ENCODE data around the gene PPP2R3B. TPM values are rescaled to one million over a fixed set of nuclear protein-coding genes. Genes with fewer than 3 reads are reported as not detected.

The PPP2R3B gene
- total RNA-seq, 4 donors from 2014 or later, result 7.8 to 27.9 (median 11.6) TPM

DNA sequence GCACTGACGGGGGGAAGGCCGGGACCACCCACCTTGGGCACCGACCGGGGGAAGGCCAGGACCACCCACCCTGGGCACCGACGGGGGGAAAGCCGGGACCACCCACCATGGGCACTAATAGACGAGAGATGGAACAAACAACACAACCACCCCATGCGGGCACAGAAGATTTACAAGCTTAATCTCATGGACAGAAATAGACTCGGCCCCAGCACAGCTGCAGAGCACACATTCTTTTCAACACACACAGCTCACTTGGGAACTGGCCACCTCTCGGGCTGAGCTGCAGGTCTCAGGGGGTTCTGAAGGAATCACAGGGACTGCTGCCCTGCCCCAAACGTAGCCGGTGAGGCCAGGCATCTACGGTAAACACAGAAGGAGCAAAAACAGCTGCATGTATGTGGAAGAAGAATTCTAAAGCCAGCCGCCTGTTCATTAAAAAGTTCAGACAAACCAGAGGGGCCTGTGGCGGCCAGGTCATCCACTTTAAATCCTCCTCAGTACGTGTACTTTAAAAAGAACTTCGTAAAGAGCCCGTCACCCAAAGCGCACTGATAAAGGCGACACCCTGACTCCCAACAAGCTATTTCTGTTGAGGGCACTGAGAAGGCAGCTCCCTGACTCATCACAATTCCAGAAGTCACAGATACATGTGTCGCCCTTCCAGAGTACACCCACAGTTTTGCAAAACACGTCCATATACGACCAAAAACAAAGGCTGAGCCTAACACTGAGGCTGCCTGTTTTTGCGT lies 17.7 kb downstream of the PPP2R3B start:
- in situ Hi-C loops (cut with MboI; ENCODE audit: low pct_ligation_motif_present in 1 of 4, low pct_unique_long_range_greater_than_20kb in 1 of 4, low sequenced_read_pairs in 3 of 4), result no loop called here
- Histone ChIP-seq H3K4me3 (no peak overlapping the region), H3K9me3 (no peaks in the 10 kb centered on the region), H3K4me1 (peaks cover 0 to 11% (median 7%) of the 10 kb centered on the region in 4 donors), H3K27ac (no peak overlapping the region), H3K27me3 (peaks cover 26% of the 10 kb centered on the region), H3K36me3 (no peaks in the 10 kb centered on the region)
- DNase-seq, result no peak
- intact Hi-C loops (cut with DNase I; ENCODE audit: low total_unique reads), result no loop called here
- 60 to 63% methylated on average over 7 to 21 of the region's 25 CpGs for WGBS, 2 donors (ENCODE audit: low coverage in 1 of 2)
- TF ChIP-seq EP300 (IDR thresholded peaks at IDR 0.05; ENCODE audit: low read depth) (no peak), POLR2A (IDR thresholded peaks at IDR 0.05) (no peak), POLR2AphosphoS5 (IDR thresholded peaks at IDR 0.05) (no peak)
- TF ChIP-seq, protein P1, sequence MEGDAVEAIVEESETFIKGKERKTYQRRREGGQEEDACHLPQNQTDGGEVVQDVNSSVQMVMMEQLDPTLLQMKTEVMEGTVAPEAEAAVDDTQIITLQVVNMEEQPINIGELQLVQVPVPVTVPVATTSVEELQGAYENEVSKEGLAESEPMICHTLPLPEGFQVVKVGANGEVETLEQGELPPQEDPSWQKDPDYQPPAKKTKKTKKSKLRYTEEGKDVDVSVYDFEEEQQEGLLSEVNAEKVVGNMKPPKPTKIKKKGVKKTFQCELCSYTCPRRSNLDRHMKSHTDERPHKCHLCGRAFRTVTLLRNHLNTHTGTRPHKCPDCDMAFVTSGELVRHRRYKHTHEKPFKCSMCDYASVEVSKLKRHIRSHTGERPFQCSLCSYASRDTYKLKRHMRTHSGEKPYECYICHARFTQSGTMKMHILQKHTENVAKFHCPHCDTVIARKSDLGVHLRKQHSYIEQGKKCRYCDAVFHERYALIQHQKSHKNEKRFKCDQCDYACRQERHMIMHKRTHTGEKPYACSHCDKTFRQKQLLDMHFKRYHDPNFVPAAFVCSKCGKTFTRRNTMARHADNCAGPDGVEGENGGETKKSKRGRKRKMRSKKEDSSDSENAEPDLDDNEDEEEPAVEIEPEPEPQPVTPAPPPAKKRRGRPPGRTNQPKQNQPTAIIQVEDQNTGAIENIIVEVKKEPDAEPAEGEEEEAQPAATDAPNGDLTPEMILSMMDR (IDR thresholded peaks at IDR 0.05), result no peak

DNA sequence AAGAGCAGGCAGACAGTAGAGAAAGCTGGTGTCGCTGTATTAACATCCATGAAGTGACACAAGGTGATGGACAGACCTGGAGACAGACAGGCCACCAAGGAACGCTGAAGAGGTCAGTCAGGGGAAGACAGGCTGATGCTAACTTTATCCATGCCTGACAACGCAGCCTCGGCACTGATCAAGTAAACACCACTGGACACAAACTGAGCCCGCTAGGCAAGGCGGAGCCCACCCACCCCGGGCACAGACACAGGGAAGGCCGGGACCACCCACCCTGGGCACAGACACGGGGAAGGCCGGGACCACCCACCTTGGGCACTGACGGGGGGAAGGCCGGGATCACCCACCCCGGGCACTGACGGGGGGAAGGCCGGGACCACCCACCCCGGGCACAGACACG lies 18.8 kb downstream of the PPP2R3B start:
- H3K27me3 ChIP-seq, result peaks cover 16% of the 10 kb centered on the region
- intact Hi-C loops (cut with DNase I; ENCODE audit: low total_unique reads), result no loop called here
- in situ Hi-C loops (cut with MboI; ENCODE audit: low pct_ligation_motif_present in 1 of 4, low pct_unique_long_range_greater_than_20kb in 1 of 4, low sequenced_read_pairs in 3 of 4), result no loop called here

DNA sequence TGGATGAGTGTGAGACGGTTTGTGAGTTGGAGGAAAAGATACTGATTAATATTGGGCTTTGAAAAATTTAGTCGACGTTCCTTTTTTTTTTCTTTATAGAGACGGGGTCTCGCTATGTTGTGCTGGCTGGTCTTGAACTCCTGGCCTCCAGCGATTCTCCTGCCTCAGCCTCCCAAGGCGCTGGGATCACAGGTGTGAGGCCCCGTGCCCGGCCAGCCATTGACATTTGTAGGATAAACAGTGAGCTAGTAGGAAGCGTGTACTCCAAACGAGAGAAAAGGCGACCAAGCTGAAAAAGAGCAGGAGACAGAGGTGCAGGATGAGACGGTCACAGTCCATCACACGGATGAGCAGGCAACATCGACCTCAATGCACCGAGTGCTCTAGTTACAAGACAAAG lies 19.4 kb downstream of the PPP2R3B start:
- Histone ChIP-seq H3K27me3 (peaks cover 11% of the 10 kb centered on the region), H3K4me3 (no peak overlapping the region), H3K4me1 (no peaks in the 10 kb centered on the region), H3K36me3 (no peaks in the 10 kb centered on the region), H3K27ac (no peak overlapping the region), H3K9me3 (no peaks in the 10 kb centered on the region)
- WGBS, 2 donors (ENCODE audit: low coverage in 1 of 2), result 93 to 96% methylated on average over 15 to 16 of the region's 16 CpGs
- intact Hi-C loops (cut with DNase I; ENCODE audit: low total_unique reads) (no loop called here), in situ Hi-C loops (cut with MboI; ENCODE audit: low pct_ligation_motif_present in 1 of 4, low pct_unique_long_range_greater_than_20kb in 1 of 4, low sequenced_read_pairs in 3 of 4) (no loop called here)
- TF ChIP-seq, protein P1 (IDR thresholded peaks at IDR 0.05), result no peak
- TF ChIP-seq POLR2AphosphoS5 (IDR thresholded peaks at IDR 0.05) (no peak), POLR2A (IDR thresholded peaks at IDR 0.05) (no peak), EP300 (IDR thresholded peaks at IDR 0.05; ENCODE audit: low read depth) (no peak)
- no peak for DNase-seq

More for the DNA sequence above, 18.8 kb downstream of the PPP2R3B start:
- Histone ChIP-seq H3K4me3 (no peak overlapping the region), H3K4me1 (peaks cover 0 to 3% (median 1%) of the 10 kb centered on the region in 4 donors), H3K9me3 (no peaks in the 10 kb centered on the region), H3K27ac (no peak overlapping the region), H3K36me3 (no peaks in the 10 kb centered on the region)
- no peak for TF ChIP-seq EP300 (IDR thresholded peaks at IDR 0.05; ENCODE audit: low read depth)
- no peak for TF ChIP-seq POLR2AphosphoS5 (IDR thresholded peaks at IDR 0.05)
- TF ChIP-seq, protein P1 (IDR thresholded peaks at IDR 0.05), result no peak
- no peak for TF ChIP-seq POLR2A (IDR thresholded peaks at IDR 0.05)
- WGBS, 2 donors (ENCODE audit: low coverage in 1 of 2), result 86% methylated on average over 17 of the region's 17 CpGs; no CpG with 5 or more reads in 1 of the 2 donors
- DNase-seq, result no peak

DNA sequence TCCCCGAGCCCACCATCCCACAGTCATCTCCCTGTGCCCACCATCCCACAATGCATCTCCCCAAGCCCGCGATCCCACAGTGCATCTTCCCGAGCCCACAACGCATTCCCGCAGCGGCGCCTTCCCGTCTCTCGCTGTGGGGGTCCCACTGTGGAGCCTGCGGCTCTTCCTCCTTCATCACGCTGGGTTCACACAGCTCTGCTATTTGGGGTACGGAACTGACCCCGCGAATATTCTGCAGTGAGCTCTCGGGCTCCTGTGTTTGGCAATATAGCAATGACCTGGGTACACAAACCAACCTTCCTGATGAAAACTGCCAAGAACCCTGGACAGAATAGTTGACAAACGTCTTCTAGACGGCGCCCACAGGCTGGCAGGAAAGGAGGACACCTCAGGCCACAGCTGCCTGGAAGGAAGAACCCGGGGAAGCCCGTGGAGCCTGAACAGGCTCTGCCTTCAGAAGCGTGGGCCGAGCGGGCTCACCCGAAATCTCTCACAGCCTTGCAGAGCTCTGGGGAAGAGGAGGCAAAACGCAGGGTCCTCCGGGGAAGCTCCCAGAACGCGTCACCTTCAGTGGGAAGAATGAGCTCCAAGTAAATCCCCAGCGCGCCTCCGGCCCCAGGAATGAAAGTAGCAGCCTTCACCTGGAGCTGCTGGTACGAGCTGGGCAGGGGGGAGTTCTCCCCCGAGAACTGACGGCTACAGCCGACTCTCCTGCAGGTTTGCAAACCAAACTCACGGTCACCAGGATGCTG lies 22.9 kb downstream of the PPP2R3B start:
- in situ Hi-C loops (cut with MboI; ENCODE audit: low pct_ligation_motif_present in 1 of 4, low pct_unique_long_range_greater_than_20kb in 1 of 4, low sequenced_read_pairs in 3 of 4), result no loop called here
- peaks cover 0 to 10% (median 3%) of the 10 kb centered on the region in 4 donors for H3K36me3 ChIP-seq
- no peak overlapping the region for H3K4me3 ChIP-seq
- no peak for DNase-seq
- no peaks in the 10 kb centered on the region for H3K4me1 ChIP-seq
- peaks cover 7 to 11% of the 10 kb centered on the region in 2 donors for H3K9me3 ChIP-seq
- intact Hi-C loops (cut with DNase I; ENCODE audit: low total_unique reads), result no loop called here
- TF ChIP-seq POLR2A (IDR thresholded peaks at IDR 0.05) (no peak), EP300 (IDR thresholded peaks at IDR 0.05; ENCODE audit: low read depth) (no peak), POLR2AphosphoS5 (IDR thresholded peaks at IDR 0.05) (no peak)
- TF ChIP-seq, protein P1 (IDR thresholded peaks at IDR 0.05), result no peak
- H3K27ac ChIP-seq, result no peak overlapping the region
- no peaks in the 10 kb centered on the region for H3K27me3 ChIP-seq
- WGBS, 2 donors (ENCODE audit: low coverage in 1 of 2), result 87 to 93% methylated on average over 4 to 37 of the region's 37 CpGs
